Skeletal muscle cell (primary cell): ENCODE results near the gene DPP10.

Source experiments
- DNase-seq: peaks from one replicate; pipeline ENCODE4 v3.0.0-alpha.2; 2010; ENCODE audit warnings: low read depth
- H3K4me3 ChIP-seq: 2 replicates; pipeline ENCODE4 v1.5.1; 2011; ENCODE audit warnings: low read depth, mild to moderate bottlenecking, control low read depth, low read length, moderate library complexity

The DPP10 gene

DNA sequence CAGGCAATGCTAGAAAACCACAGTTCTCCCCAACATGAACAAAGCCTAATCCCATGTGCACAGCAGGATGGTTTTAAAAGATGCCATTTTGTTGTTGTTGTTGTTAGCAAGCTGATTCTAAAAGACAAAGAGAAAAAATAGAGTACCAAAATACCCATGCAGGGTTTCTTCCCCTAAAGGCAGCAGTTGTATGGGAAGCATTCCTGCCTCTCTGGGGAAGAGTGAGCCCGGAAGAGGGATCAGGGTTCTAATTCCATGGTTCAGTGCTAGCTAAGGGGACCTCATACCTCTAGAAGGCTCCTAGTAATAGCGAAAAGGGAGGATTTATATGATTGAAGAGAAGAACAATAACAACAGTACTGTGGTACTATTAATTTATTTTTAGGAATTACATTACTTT, 327.6 kb downstream of the DPP10 start:
- DNase-seq = no peak
- H3K4me3 ChIP-seq = no peak overlapping the region

DNA sequence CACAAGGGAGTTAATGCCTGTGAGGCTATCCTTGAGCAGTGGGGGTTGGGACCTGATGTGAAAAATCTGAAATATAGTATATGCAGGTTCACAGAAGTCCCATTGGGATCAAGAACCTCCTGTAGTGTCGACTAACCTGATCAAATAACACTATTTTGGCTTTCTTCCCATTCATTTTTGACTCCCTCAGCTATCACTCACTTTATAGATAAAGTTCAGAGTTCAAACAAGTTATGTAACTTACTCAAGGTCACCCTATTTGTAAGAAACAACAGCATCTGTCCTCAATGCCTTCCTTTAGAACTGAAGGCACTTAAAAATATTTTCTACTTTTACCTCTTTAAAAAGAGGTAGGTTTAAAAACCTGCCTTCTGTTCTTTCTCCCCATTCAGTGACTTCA, 341.6 kb downstream of the DPP10 start:
- DNase-seq = no peak
- no peak overlapping the region for H3K4me3 ChIP-seq

GRCh38 chr2:114784890-114785583, 342.6 kb downstream of the DPP10 start:
- H3K4me3 ChIP-seq = no peak overlapping the region
- DNase-seq = no peak

DNA sequence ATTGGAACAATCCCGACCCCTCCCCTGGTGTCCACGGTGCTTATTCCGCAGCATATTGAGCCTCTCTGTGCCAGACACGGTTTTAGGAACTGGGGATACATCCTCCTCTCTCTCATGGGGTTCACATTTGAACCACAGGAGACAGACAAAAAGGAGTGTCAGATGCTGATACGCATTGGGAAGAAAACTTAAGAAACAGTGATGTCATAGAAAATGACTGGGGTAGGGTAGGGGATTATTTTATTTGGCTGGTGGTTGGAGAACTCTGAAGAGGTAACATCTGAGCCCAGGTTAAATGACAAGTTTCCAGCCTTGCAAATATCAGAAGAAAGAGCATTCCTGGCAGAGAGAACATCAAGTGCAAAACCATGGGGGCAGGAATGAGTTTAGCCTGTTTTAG, 344.5 kb downstream of the DPP10 start:
- H3K4me3 ChIP-seq = no peak overlapping the region
- no peak for DNase-seq

- H3K4me3 ChIP-seq = no peak overlapping the region
- DNase-seq = no peak
Observed at GRCh38 chr2:114787486-114787885, 345.0 kb downstream of the DPP10 start.

DNA sequence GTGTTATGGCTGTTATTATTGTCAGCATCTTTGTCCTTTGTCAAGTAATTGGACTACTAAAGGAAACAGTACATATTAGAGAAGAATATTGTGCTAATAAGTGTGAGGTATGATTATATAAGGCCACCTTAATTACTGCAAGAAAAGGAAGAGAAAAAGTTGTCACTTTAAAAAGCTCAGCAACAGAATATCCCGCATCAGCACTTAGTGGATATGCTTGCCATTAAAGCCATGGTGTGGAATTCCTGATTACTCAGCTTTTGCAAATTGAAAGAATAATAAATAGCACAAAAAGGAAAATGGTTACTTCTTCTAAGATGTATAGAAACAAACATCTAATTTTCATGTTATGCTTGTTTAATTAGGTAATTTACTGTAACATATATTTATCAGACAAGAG, 347.5 kb downstream of the DPP10 start:
- H3K4me3 ChIP-seq = no peak overlapping the region
- no peak for DNase-seq

DNA sequence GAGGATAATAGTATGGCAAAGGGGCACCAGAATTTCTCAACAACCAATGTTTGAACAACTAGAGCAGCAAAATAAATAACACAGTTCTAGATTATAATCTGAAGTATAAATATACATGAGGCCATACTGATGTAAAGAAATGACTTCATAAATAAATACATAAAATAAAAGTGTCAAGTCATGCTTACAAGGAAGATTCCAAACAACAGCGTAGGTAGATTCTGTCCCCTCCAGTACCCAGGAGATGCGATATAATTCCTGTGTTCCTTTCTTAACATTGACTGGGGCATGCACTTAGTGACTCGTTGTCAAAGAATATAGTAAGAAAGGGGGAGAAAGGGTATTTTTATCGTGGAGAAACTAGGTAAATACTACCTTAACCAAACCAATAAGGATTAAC, 355.1 kb downstream of the DPP10 start:
- no peak overlapping the region for H3K4me3 ChIP-seq
- DNase-seq = no peak

DNA sequence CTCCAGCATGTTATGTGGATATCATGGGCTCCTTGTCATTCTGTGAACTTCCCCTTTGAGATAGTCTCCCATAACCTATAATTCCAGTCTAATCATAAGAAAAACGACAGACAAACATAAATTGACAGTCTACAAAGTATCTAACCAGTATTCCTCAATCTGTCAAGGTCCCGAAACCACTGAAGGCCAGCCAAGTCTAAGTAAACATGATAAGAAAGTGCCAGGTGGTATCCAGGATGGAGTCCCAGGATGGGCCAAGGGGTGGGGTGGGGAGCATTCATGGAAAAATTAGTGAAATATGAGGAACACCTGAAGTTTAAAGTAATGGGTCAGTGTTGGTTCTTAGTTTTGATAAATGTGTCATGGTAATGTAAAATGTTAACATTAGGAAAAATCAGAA, 355.5 kb downstream of the DPP10 start:
- no peak for DNase-seq
- H3K4me3 ChIP-seq = no peak overlapping the region

DNA sequence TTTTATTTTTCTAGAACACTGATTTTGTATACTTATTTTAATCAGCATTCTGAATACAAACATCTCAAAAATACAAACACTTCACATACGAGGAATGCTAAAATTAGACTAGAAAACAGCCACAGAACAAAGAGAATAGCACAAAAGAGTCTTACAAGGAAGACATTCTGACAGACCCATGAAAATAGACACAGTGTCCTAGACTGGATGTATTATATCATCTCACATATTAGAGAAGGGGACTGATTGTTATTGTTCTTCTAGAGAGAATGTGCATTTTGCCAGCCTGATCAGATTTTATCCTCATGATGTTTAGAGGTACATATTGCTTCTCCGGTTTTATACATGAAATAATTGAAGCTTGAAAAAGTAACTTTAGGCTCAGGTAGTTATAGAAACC, 357.9 kb downstream of the DPP10 start:
- no peak for DNase-seq
- no peak overlapping the region for H3K4me3 ChIP-seq

- no peak for DNase-seq
- no peak overlapping the region for H3K4me3 ChIP-seq
Observed at GRCh38 chr2:114805195-114805594, 362.8 kb downstream of the DPP10 start.

- no peak for DNase-seq
- no peak overlapping the region for H3K4me3 ChIP-seq
Observed at GRCh38 chr2:114810092-114810491, 367.7 kb downstream of the DPP10 start.

- no peak for DNase-seq
- no peak overlapping the region for H3K4me3 ChIP-seq
Observed at GRCh38 chr2:114812261-114812660, 369.8 kb downstream of the DPP10 start.

GRCh38 chr2:114814355-114814754, 371.9 kb downstream of the DPP10 start:
- H3K4me3 ChIP-seq = no peak overlapping the region

GRCh38 chr2:114821055-114821454, 378.6 kb downstream of the DPP10 start:
- H3K4me3 ChIP-seq = no peak overlapping the region
- no peak for DNase-seq

More at GRCh38 chr2:114814355-114814754, 371.9 kb downstream of the DPP10 start:
- no peak for DNase-seq

GRCh38 chr2:114843963-114844362, 401.5 kb downstream of the DPP10 start:
- no peak for DNase-seq
- H3K4me3 ChIP-seq = no peak overlapping the region

DNA sequence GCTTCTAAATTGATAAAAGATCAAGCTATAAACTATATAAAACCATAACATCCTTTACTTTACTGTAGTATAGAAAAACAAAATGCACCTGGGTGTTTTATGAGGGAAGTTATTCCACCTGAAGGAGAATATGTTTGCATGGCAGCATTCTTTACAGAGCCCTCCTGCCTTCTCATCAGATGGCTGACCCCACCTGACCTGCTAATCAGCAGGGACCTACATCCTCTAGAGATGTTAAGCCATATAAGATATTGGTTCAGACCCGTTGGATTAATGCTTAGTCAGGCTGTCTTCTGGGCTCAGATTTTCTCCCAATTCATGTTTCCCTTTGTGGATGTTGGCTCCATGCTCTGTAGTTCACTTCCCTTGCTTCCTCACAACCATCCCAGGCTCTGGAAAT, 414.8 kb downstream of the DPP10 start:
- no peak for DNase-seq
- H3K4me3 ChIP-seq = no peak overlapping the region

- no peak overlapping the region for H3K4me3 ChIP-seq
- no peak for DNase-seq
Observed at GRCh38 chr2:114859726-114860510, 417.5 kb downstream of the DPP10 start.

DNA sequence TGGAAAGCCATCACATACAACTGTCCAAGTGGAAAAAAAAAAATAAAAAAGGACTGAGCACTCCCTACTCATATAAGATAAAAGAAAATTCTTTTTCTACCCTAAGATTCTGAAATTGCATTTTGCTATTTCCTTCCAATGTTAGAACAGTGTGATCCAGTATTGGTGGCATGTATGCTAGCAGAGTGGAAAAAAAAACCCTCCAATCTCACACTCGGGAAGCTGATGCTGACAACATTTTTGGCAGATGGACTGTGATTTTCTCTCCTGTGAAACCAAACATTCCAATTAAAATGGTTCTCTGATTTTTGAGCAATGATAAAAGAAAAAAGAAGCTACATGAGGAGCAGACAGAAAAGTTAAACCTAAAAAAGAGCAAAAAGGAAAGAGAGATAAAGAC, 419.8 kb downstream of the DPP10 start:
- no peak overlapping the region for H3K4me3 ChIP-seq
- no peak for DNase-seq

GRCh38 chr2:114864901-114865300, 422.5 kb downstream of the DPP10 start:
- H3K4me3 ChIP-seq = no peak overlapping the region
- no peak for DNase-seq

GRCh38 chr2:114880046-114880445, 437.6 kb downstream of the DPP10 start:
- DNase-seq = no peak
- H3K4me3 ChIP-seq = no peak overlapping the region

GRCh38 chr2:114919985-114920384, 477.5 kb downstream of the DPP10 start:
- no peak overlapping the region for H3K4me3 ChIP-seq
- DNase-seq = no peak
